ENCODE data around the gene ATP11A. TPM values are rescaled to one million over a fixed set of nuclear protein-coding genes. Genes with fewer than 3 reads are reported as not detected.

ATP11A gene
- total and polyA plus RNA-seq, 10 of the 15 experiments (the other 5 are each of a cell fraction or from before 2014, with no cell fraction given) = 1.4 to 69.6 (median 14.4) TPM

- no peak overlapping the region for H3K4me2 ChIP-seq (ENCODE audit: control insufficient read depth, insufficient read depth)
- H3K79me2 ChIP-seq (ENCODE audit: control insufficient read depth, insufficient read depth, low read length) = no peaks in the 10 kb centered on the region
- no peak overlapping the region for H3K27ac ChIP-seq (ENCODE audit: control insufficient read depth, insufficient read depth)
- CTCF ChIA-PET = no interaction called here
- peaks cover under 1% of the 10 kb centered on the region; the same call in 1 of the 2 replicates for H3K4me1 ChIP-seq (ENCODE audit: control insufficient read depth, insufficient read depth, low read length)
- POLR2A ChIA-PET = no interaction called here
- intact Hi-C loops (cut with micrococcal nuclease; ENCODE audit: unreplicated experiment) = no loop called here
- 98% methylated on average over 40 of the region's 40 CpGs for WGBS (ENCODE audit: insufficient coverage, insufficient replicate concordance, low lambda C conversion rate, missing lambda C conversion rate)
- H3K9ac ChIP-seq (ENCODE audit: control insufficient read depth, insufficient read depth, low read length) = no peak overlapping the region
- H3K4me3 ChIP-seq = no peak overlapping the region
- H4K20me1 ChIP-seq (ENCODE audit: control insufficient read depth, insufficient read depth) = no peaks in the 10 kb centered on the region
- SMC1A ChIA-PET (ENCODE audit: uncharacterized antibody, unreplicated experiment) = no interaction called here
- peaks cover 7 to 12% of the 10 kb centered on the region in 2 experiments; a peak in 3 of 4 replicates for H3K36me3 ChIP-seq (ENCODE audit: control insufficient read depth in 2 of 2, insufficient read depth in 2 of 2, low read length in 1 of 2)
- H2AFZ ChIP-seq (ENCODE audit: control insufficient read depth, low read depth, low read length) = no peak overlapping the region
- no peaks in the 10 kb centered on the region for H3K27me3 ChIP-seq (replicated peaks in 1 of 2; ENCODE audit: control insufficient read depth in 2 of 2, insufficient read depth in 2 of 2, low read length in 1 of 2)
- no TSS peak for BruUV-seq (replicated peaks)
- no peaks in the 10 kb centered on the region; the same call in 2 of the 3 replicates for H3K9me3 ChIP-seq (replicated peaks; ENCODE audit: control insufficient read depth, insufficient read depth, low read length)
- TF ChIP-seq, protein P1, sequence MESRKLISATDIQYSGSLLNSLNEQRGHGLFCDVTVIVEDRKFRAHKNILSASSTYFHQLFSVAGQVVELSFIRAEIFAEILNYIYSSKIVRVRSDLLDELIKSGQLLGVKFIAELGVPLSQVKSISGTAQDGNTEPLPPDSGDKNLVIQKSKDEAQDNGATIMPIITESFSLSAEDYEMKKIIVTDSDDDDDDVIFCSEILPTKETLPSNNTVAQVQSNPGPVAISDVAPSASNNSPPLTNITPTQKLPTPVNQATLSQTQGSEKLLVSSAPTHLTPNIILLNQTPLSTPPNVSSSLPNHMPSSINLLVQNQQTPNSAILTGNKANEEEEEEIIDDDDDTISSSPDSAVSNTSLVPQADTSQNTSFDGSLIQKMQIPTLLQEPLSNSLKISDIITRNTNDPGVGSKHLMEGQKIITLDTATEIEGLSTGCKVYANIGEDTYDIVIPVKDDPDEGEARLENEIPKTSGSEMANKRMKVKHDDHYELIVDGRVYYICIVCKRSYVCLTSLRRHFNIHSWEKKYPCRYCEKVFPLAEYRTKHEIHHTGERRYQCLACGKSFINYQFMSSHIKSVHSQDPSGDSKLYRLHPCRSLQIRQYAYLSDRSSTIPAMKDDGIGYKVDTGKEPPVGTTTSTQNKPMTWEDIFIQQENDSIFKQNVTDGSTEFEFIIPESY (IDR thresholded peaks at IDR 0.05) = no peak
- TF ChIP-seq SPI1 (IDR thresholded peaks at IDR 0.05; ENCODE audit: borderline replicate concordance, insufficient read depth, low read depth, low read length) (no peak), BCL11A (IDR thresholded peaks at IDR 0.05; ENCODE audit: low read depth, low read length) (no peak), ZSCAN29 (IDR thresholded peaks at IDR 0.05) (no peak), PML (IDR thresholded peaks at IDR 0.05; ENCODE audit: low read length) (no peak), MTA2 (IDR thresholded peaks at IDR 0.05; ENCODE audit: low read depth) (no peak), ZZZ3 (IDR thresholded peaks at IDR 0.05; ENCODE audit: control insufficient read depth, insufficient read length, low read depth) (no peak), SP1 (IDR thresholded peaks at IDR 0.05; ENCODE audit: low read depth, low read length) (no peak), SREBF2 (IDR thresholded peaks at IDR 0.05; ENCODE audit: low read length) (no peak), FOXK2 (IDR thresholded peaks at IDR 0.05) (no peak), RCOR1 (conservative IDR thresholded peaks at IDR 0.05; ENCODE audit: low read depth, low read length) (no peak), POLR2A (IDR thresholded peaks at IDR 0.05; ENCODE audit: low read depth, low read length) (no peak), STAT1 (conservative IDR thresholded peaks at IDR 0.05) (no peak), TAF1 (IDR thresholded peaks at IDR 0.05; ENCODE audit: borderline replicate concordance, low read depth, low read length) (no peak), RAD21 (IDR thresholded peaks at IDR 0.05; ENCODE audit: insufficient read depth, low read depth, low read length) (no peak), SUPT20H (IDR thresholded peaks at IDR 0.05; ENCODE audit: borderline replicate concordance, control insufficient read depth, low read depth, low read length) (no peak), ZBED1 (IDR thresholded peaks at IDR 0.05; ENCODE audit: borderline replicate concordance) (no peak), POLR2AphosphoS2 (IDR thresholded peaks at IDR 0.05; ENCODE audit: low read depth, low read length) (no peak)
- TF ChIP-seq, protein P2, sequence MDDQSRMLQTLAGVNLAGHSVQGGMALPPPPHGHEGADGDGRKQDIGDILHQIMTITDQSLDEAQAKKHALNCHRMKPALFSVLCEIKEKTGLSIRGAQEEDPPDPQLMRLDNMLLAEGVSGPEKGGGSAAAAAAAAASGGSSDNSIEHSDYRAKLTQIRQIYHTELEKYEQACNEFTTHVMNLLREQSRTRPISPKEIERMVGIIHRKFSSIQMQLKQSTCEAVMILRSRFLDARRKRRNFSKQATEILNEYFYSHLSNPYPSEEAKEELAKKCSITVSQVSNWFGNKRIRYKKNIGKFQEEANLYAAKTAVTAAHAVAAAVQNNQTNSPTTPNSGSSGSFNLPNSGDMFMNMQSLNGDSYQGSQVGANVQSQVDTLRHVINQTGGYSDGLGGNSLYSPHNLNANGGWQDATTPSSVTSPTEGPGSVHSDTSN (IDR thresholded peaks at IDR 0.05; ENCODE audit: insufficient replicate concordance, low read depth, low read length) = no peak
- in situ Hi-C loops (cut with MboI) = no loop called here
- FAIRE-seq (no peak), DNase-seq (ENCODE audit: low read depth, low spot score) (no peak), ATAC-seq (no peak)
- RAD21 ChIA-PET (ENCODE audit: unreplicated experiment) = no interaction called here
Measured at GRCh38 chr13:112809332-112810315, 119.8 kb downstream of the ATP11A start.

All from GM12878 (cell line).